Liver (tissue), 9 donors: ENCODE data around the gene LDLRAD3. TPM values are rescaled to one million over a fixed set of nuclear protein-coding genes. Genes with fewer than 3 reads are reported as not detected.

Experiments
- DNase-seq: peaks from one replicate; pipeline ENCODE4 v3.0.0-alpha.2; 2017; ENCODE audit warnings: low spot score
- H3K27ac ChIP-seq, 2 donors: one replicate each; pipeline ENCODE4 v1.7.0; 2013; ENCODE audit warnings: inconsistent platforms in 2 of 2, low read length in 2 of 2, control low read depth in 1 of 2, low read depth in 1 of 2, mild to moderate bottlenecking in 1 of 2
- H3K27me3 ChIP-seq, 4 donors: one replicate each; pipeline versions ENCODE4 v1.6.1 to v1.7.0; 2013; ENCODE audit warnings: low read length in 3 of 4, inconsistent platforms in 1 of 4, mild to moderate bottlenecking in 1 of 4, moderate library complexity in 1 of 4; ENCODE audit not compliant: control insufficient read depth in 4 of 4, insufficient read depth in 4 of 4
- H3K36me3 ChIP-seq, 4 donors: one replicate each; pipeline versions ENCODE4 v1.6.1 to v1.7.0; 2013; ENCODE audit warnings: low read length in 3 of 4, mild to moderate bottlenecking in 3 of 4, low read depth in 1 of 4, moderate library complexity in 1 of 4; ENCODE audit not compliant: control insufficient read depth in 4 of 4, insufficient read depth in 3 of 4
- H3K4me1 ChIP-seq, 4 donors: one replicate each; pipeline versions ENCODE4 v1.6.1 to v1.7.0; 2013; ENCODE audit warnings: low read length in 3 of 4, mild to moderate bottlenecking in 3 of 4, moderate library complexity in 1 of 4; ENCODE audit not compliant: control insufficient read depth in 4 of 4, insufficient read depth in 4 of 4
- H3K4me3 ChIP-seq, 3 donors: one replicate each; pipeline versions ENCODE4 v1.6.1 to v1.7.0; 2013; ENCODE audit warnings: low read length in 3 of 3, control low read depth in 1 of 3, low read depth in 1 of 3, mild to moderate bottlenecking in 1 of 3
- H3K9ac ChIP-seq, 2 donors: one replicate each; pipeline ENCODE4 v1.7.0; 2013; ENCODE audit warnings: low read length in 2 of 2, mild to moderate bottlenecking in 2 of 2, moderate library complexity in 2 of 2, control low read depth in 1 of 2, low read depth in 1 of 2
- H3K9me3 ChIP-seq, 4 donors: one replicate each; pipeline versions ENCODE4 v1.6.1 to v1.7.0; 2013; ENCODE audit warnings: low read length in 3 of 4; ENCODE audit not compliant: control insufficient read depth in 4 of 4
- FOXA2 ChIP-seq: IDR thresholded peaks from 2 replicates; pipeline ENCODE4 v1.6.1; 2016; ENCODE audit warnings: antibody characterized with exemption
- GABPA ChIP-seq, 2 donors: IDR thresholded peaks in 1 of 2; conservative IDR thresholded peaks in 1 of 2; 2 replicates each; pipeline ENCODE4 v1.6.1; 2016; ENCODE audit warnings: antibody characterized with exemption in 2 of 2, mild to moderate bottlenecking in 1 of 2, moderate library complexity in 1 of 2
- HNF4G ChIP-seq: IDR thresholded peaks from 2 replicates; pipeline ENCODE4 v1.6.1; 2016; ENCODE audit warnings: antibody characterized with exemption
- JUND ChIP-seq, 2 donors: IDR thresholded peaks; 2 replicates each; pipeline ENCODE4 v1.6.1; 2016; ENCODE audit warnings: antibody characterized with exemption in 2 of 2
- MAX ChIP-seq: IDR thresholded peaks from 2 replicates; pipeline ENCODE4 v1.6.1; 2016; ENCODE audit warnings: antibody characterized with exemption
- NR2F2 ChIP-seq: IDR thresholded peaks from 2 replicates; pipeline ENCODE4 v1.6.1; 2016; ENCODE audit warnings: antibody characterized with exemption
- RAD21 ChIP-seq, 2 donors: IDR thresholded peaks; 2 replicates each; pipeline ENCODE4 v1.6.1; 2016; ENCODE audit warnings: antibody characterized with exemption in 2 of 2, mild to moderate bottlenecking in 2 of 2
- RXRA ChIP-seq, 2 donors: IDR thresholded peaks; 2 replicates each; pipeline ENCODE4 v1.6.1; 2017 to 2018; ENCODE audit warnings: antibody characterized with exemption in 2 of 2, mild to moderate bottlenecking in 1 of 2
- SP1 ChIP-seq: IDR thresholded peaks from 2 replicates; pipeline ENCODE4 v1.6.1; 2018; ENCODE audit warnings: antibody characterized with exemption, mild to moderate bottlenecking
- TAF1 ChIP-seq: conservative IDR thresholded peaks from 2 replicates; pipeline ENCODE4 v1.6.1; 2016; ENCODE audit warnings: antibody characterized with exemption, mild to moderate bottlenecking
- WGBS: extraction: QIAGEN DNeasy Blood & Tissue Kit; methylation state at CpG from one replicate; pipeline ENCODE4 v1.1.7; 2013; 5-methylcytosine and 5-hydroxymethylcytosine counted together
- polyA plus RNA-seq, 2 donors: library from polyadenylated mRNA; stranded (reverse) in 1 of 2; unstranded in 1 of 2; fragments of 200-250 nt in 1 of 2; fragments of >200 nt in 1 of 2; fragmentation: Nextera tagmentation in 1 of 2; extraction: Ambion mirVana in 1 of 2; gene quantifications; one replicate each; pipeline versions ENCODE4 v1.2.1 to v1.2.3, GENCODE V29; 2013 to 2015
- total RNA-seq, 2 donors: library from RNA; depleted of rRNA; stranded (reverse); fragments of >200 nt; gene quantifications; one replicate each; pipeline ENCODE4 v1.2.3, GENCODE V29; 2014
- TF ChIP-seq, protein P1 (sequence below): IDR thresholded peaks from 2 replicates; pipeline ENCODE4 v1.6.1; 2016; ENCODE audit warnings: antibody characterized with exemption, mild to moderate bottlenecking
- TF ChIP-seq, protein P2 (sequence below): IDR thresholded peaks from 2 replicates; pipeline ENCODE4 v1.6.1; 2016; ENCODE audit warnings: antibody characterized with exemption
- donor health status: healthy.
- donor health status: healthy.
- donor health status: healthy.
- donor health status: healthy.
- donor health status: healthy.

The LDLRAD3 gene
- total and polyA plus RNA-seq, 4 donors: 0.75 to 1.3 (median 0.93) TPM

DNA sequence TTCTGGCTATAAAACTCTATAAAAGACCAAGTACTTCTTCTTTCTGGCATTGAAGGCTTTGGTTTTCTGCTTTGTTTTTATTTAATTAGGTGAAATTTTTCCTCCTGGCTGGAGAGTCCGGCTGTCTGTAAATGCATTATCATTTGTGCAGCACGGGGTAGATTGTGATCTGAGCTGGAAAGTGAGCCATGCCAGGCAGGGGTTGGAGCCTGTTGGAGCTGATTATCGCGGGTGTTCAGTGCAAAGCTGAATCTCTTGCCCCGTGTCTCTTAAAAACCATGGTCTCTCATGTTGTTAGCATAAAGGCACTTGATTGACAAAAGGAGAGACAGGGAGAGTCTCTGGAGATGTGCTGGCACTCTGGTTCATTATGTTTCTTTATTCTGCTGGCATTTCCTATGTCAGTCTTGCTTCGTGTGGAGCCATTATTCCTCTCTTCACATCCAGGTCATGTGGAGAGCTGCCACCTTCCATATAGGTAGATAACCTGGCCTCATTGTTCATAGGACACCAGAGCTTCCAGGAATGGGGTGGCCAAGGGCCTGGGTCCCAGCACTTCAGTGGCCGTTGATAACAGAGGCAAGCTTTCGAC, 75.2 kb downstream of the LDLRAD3 start:
- 84% methylated on average over 8 of the region's 8 CpGs for WGBS
- H3K27me3 ChIP-seq: peaks cover 0 to 3% (median 0%) of the 10 kb centered on the region in 4 donors
- TF ChIP-seq GABPA (IDR thresholded peaks at IDR 0.05 in 1 of 2, conservative IDR thresholded peaks at IDR 0.05 in 1 of 2): no peak
- TF ChIP-seq FOXA2: no peak
- TF ChIP-seq, protein P1, sequence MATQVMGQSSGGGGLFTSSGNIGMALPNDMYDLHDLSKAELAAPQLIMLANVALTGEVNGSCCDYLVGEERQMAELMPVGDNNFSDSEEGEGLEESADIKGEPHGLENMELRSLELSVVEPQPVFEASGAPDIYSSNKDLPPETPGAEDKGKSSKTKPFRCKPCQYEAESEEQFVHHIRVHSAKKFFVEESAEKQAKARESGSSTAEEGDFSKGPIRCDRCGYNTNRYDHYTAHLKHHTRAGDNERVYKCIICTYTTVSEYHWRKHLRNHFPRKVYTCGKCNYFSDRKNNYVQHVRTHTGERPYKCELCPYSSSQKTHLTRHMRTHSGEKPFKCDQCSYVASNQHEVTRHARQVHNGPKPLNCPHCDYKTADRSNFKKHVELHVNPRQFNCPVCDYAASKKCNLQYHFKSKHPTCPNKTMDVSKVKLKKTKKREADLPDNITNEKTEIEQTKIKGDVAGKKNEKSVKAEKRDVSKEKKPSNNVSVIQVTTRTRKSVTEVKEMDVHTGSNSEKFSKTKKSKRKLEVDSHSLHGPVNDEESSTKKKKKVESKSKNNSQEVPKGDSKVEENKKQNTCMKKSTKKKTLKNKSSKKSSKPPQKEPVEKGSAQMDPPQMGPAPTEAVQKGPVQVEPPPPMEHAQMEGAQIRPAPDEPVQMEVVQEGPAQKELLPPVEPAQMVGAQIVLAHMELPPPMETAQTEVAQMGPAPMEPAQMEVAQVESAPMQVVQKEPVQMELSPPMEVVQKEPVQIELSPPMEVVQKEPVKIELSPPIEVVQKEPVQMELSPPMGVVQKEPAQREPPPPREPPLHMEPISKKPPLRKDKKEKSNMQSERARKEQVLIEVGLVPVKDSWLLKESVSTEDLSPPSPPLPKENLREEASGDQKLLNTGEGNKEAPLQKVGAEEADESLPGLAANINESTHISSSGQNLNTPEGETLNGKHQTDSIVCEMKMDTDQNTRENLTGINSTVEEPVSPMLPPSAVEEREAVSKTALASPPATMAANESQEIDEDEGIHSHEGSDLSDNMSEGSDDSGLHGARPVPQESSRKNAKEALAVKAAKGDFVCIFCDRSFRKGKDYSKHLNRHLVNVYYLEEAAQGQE: no peak
- TF ChIP-seq RAD21 (IDR thresholded peaks at IDR 0.05): no peak
- TF ChIP-seq SP1: no peak
- TF ChIP-seq NR2F2: no peak
- TF ChIP-seq, protein P2, sequence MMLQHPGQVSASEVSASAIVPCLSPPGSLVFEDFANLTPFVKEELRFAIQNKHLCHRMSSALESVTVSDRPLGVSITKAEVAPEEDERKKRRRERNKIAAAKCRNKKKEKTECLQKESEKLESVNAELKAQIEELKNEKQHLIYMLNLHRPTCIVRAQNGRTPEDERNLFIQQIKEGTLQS: no peak
- TF ChIP-seq TAF1: no peak
- no peak for TF ChIP-seq MAX
- no peak for TF ChIP-seq HNF4G
- no peak for TF ChIP-seq JUND (IDR thresholded peaks at IDR 0.05)
- H3K4me1 ChIP-seq: no peaks in the 10 kb centered on the region
- no peaks in the 10 kb centered on the region for H3K9me3 ChIP-seq
- no peak overlapping the region for H3K4me3 ChIP-seq
- DNase-seq: no peak
- H3K27ac ChIP-seq: no peak overlapping the region
- no peak overlapping the region for H3K9ac ChIP-seq
- no peaks in the 10 kb centered on the region for H3K36me3 ChIP-seq

DNA sequence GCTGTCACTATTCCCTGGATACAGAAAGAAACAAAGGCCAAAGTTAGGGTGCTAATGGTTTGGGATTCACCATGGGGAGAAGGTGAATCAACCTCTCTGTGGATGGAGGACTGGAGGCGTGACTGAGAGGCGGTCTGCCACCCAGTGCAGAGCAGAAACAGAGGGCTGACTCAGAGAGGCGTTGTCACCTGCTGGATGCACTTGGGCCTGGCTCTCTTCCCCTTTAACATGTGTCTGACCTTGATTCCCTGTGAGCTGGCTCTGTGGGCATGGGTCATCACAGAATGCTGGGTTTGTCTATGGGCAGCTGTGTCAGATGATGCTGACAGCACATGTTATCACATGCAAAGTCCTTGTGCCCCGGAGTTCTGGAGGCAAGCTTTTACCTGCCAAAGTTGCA, 75.9 kb downstream of the LDLRAD3 start:
- no peaks in the 10 kb centered on the region for H3K36me3 ChIP-seq
- H3K4me3 ChIP-seq: no peak overlapping the region
- no peak for DNase-seq
- H3K4me1 ChIP-seq: no peaks in the 10 kb centered on the region
- H3K27ac ChIP-seq: no peak overlapping the region
- H3K9me3 ChIP-seq: no peaks in the 10 kb centered on the region
- H3K27me3 ChIP-seq: peaks cover 0 to 3% (median 0%) of the 10 kb centered on the region in 4 donors
- 86% methylated on average over 4 of the region's 4 CpGs for WGBS
- TF ChIP-seq MAX: no peak
- TF ChIP-seq TAF1: no peak
- TF ChIP-seq RXRA (IDR thresholded peaks at IDR 0.05): no peak
- no peak for TF ChIP-seq FOXA2
- TF ChIP-seq, protein P1: no peak
- TF ChIP-seq, protein P2: no peak
- no peak overlapping the region for H3K9ac ChIP-seq
